Cardiac muscle cell (in vitro differentiated cells and primary cell): ENCODE results near the gene XRCC4. TPM values are rescaled to one million over a fixed set of nuclear protein-coding genes. Genes with fewer than 3 reads are reported as not detected.

ENCODE experiments used
- DNase-seq, 2 donors: peaks; one replicate each; pipeline versions ENCODE4 v3.0.0 to v3.0.0-alpha.2; 2010 to 2017; ENCODE audit warnings: low read depth in 1 of 2, low spot score in 1 of 2
- H3K27ac ChIP-seq: fragments of 200-600 bp; sonication (generic); 2 replicates; pipeline ENCODE4 v1.5.1; 2016
- H3K27me3 ChIP-seq: fragments of 200-600 bp; sonication (generic); 2 replicates; pipeline ENCODE4 v1.6.0; 2016; ENCODE audit warnings: control low read depth
- H3K36me3 ChIP-seq: fragments of 200-600 bp; sonication (generic); 2 replicates; pipeline ENCODE4 v1.5.1; 2016; ENCODE audit warnings: control low read depth
- H3K4me1 ChIP-seq: fragments of 200-600 bp; sonication (generic); 2 replicates; pipeline ENCODE4 v1.8.1; 2017; ENCODE audit warnings: low read depth, mild to moderate bottlenecking, mixed run types
- H3K4me3 ChIP-seq: fragments of 200-600 bp; sonication (generic); 2 replicates; pipeline ENCODE4 v1.5.1; 2016; ENCODE audit warnings: mild to moderate bottlenecking
- H3K9me3 ChIP-seq: fragments of 200-600 bp; sonication (generic); 2 replicates; pipeline ENCODE4 v1.5.1; 2017; ENCODE audit warnings: low read depth, mild to moderate bottlenecking, control low read depth
- CTCF ChIP-seq: IDR thresholded peaks from 2 replicates; pipeline ENCODE4 v1.5.1; 2012; ENCODE audit warnings: low read depth, mild to moderate bottlenecking, low read length
- polyA plus RNA-seq: library from polyadenylated mRNA; unstranded; fragments of >200 nt; fragmentation: Nextera tagmentation; extraction: Ambion mirVana; gene quantifications from 2 replicates; pipeline ENCODE4 v1.2.1, GENCODE V29; 2016
- total RNA-seq: library from RNA; depleted of rRNA; stranded (reverse); fragments of >200 nt; gene quantifications from 2 replicates; pipeline ENCODE4 v1.2.3, GENCODE V29; 2016

Gene XRCC4
- total and polyA plus RNA-seq, 2 experiments from 2014 or later = 9.7 to 19.2 TPM

GRCh38 chr5:83385812-83386211, 308.5 kb downstream of the XRCC4 start:
- Histone ChIP-seq H3K27ac (no peak overlapping the region), H3K4me1 (no peaks in the 10 kb centered on the region), H3K9me3 (no peaks in the 10 kb centered on the region), H3K27me3 (no peaks in the 10 kb centered on the region), H3K36me3 (no peaks in the 10 kb centered on the region), H3K4me3 (no peak overlapping the region)
- no peak for DNase-seq
- no peak for TF ChIP-seq CTCF

GRCh38 chr5:83387041-83387440, 309.7 kb downstream of the XRCC4 start:
- no peaks in the 10 kb centered on the region for H3K4me1 ChIP-seq
- H3K36me3 ChIP-seq = no peaks in the 10 kb centered on the region
- DNase-seq = no peak
- no peak overlapping the region for H3K27ac ChIP-seq
- H3K9me3 ChIP-seq = no peaks in the 10 kb centered on the region
- no peaks in the 10 kb centered on the region for H3K27me3 ChIP-seq
- no peak overlapping the region for H3K4me3 ChIP-seq
- TF ChIP-seq CTCF = no peak

- DNase-seq = no peak
- Histone ChIP-seq H3K4me3 (no peak overlapping the region), H3K27ac (no peak overlapping the region)
These were observed 311.3 kb downstream of the XRCC4 start for GRCh38 chr5:83388608-83389007.

GRCh38 chr5:83392766-83393503, 315.6 kb downstream of the XRCC4 start:
- Histone ChIP-seq H3K27ac (no peak overlapping the region), H3K9me3 (no peaks in the 10 kb centered on the region), H3K4me3 (no peak overlapping the region), H3K36me3 (no peaks in the 10 kb centered on the region), H3K4me1 (no peaks in the 10 kb centered on the region), H3K27me3 (no peaks in the 10 kb centered on the region)
- no peak for TF ChIP-seq CTCF
- no peak for DNase-seq

More at GRCh38 chr5:83388608-83389007, 311.3 kb downstream of the XRCC4 start:
- no peaks in the 10 kb centered on the region for H3K36me3 ChIP-seq
- H3K27me3 ChIP-seq = no peaks in the 10 kb centered on the region
- H3K4me1 ChIP-seq = no peaks in the 10 kb centered on the region
- TF ChIP-seq CTCF = no peak
- H3K9me3 ChIP-seq = no peaks in the 10 kb centered on the region

GRCh38 chr5:83393504-83393866, 316.1 kb downstream of the XRCC4 start:
- TF ChIP-seq CTCF = no peak
- Histone ChIP-seq H3K4me3 (no peak overlapping the region), H3K9me3 (no peaks in the 10 kb centered on the region), H3K27me3 (no peaks in the 10 kb centered on the region), H3K27ac (no peak overlapping the region), H3K36me3 (no peaks in the 10 kb centered on the region), H3K4me1 (no peaks in the 10 kb centered on the region)
- no peak for DNase-seq
